ENCODE results near the gene SERPINB8.

GRCh38 chr18:63999871-64000270 is 30.0 kb downstream of the SERPINB8 start:
- TF ChIP-seq EZH2 (IDR thresholded peaks at IDR 0.05): no peak
- TF ChIP-seq CTCF (IDR thresholded peaks at IDR 0.05): no peak
